WTC11 (cell line): Measurements from ENCODE around the gene CCDC88A. TPM values are rescaled to one million over a fixed set of nuclear protein-coding genes. Genes with fewer than 3 reads are reported as not detected.

ENCODE experiments used
- ATAC-seq: fragments of 200-7000 bp; cut with Tn5 transposase; 2 replicates; pipeline ENCODE4 v1.10.0; 2021; ENCODE audit warnings: mild to moderate bottlenecking, moderate library complexity
- CTCF ChIA-PET: fragments of 300-600 bp; sonication (Branson Sonifier 250); formaldehyde crosslinking; loops from one replicate; lab custom pipeline; 2021; ENCODE audit warnings: antibody characterized with exemption; lab: Charles Lee
- POLR2A ChIA-PET: fragments of 350-600 bp; sonication (Branson Sonifier 250); formaldehyde crosslinking; loops from one replicate; lab custom pipeline; 2021; ENCODE audit warnings: antibody characterized with exemption; lab: Charles Lee
- DNase-seq: peaks from one replicate; pipeline ENCODE4 v3.0.0; 2021; ENCODE audit warnings: low spot score
- H3K27ac Mint-ChIP-seq: 2 replicates; pipeline ENCODE4 v1.8.0; 2021; ENCODE audit warnings: mixed read lengths
- H3K27me3 Mint-ChIP-seq: 2 replicates; pipeline ENCODE4 v1.8.0; 2021; ENCODE audit warnings: low read depth, mild to moderate bottlenecking, moderate library complexity, mixed read lengths
- H3K36me3 Mint-ChIP-seq: 2 replicates; pipeline ENCODE4 v1.8.0; 2021; ENCODE audit warnings: mixed read lengths
- H3K4me1 Mint-ChIP-seq: 2 replicates; pipeline ENCODE4 v1.8.0; 2022; ENCODE audit warnings: mixed read lengths
- H3K4me3 Mint-ChIP-seq: 2 replicates; pipeline ENCODE4 v1.8.0; 2021; ENCODE audit warnings: mild to moderate bottlenecking, moderate library complexity, mixed read lengths
- H3K9me3 Mint-ChIP-seq: 2 replicates; pipeline ENCODE4 v1.8.0; 2021; ENCODE audit warnings: mixed read lengths
- CBFB ChIP-seq: sonication (generic); formaldehyde crosslinking; IDR thresholded peaks from 2 replicates; pipeline ENCODE4 v1.8.1; 2022; ENCODE audit warnings: mild to moderate bottlenecking, low read depth, missing genetic modification reagents
- CREM ChIP-seq: sonication (generic); formaldehyde crosslinking; IDR thresholded peaks from 2 replicates; pipeline ENCODE4 v1.8.1; 2022; ENCODE audit warnings: mild to moderate bottlenecking, missing genetic modification reagents, moderate library complexity
- EMX1 ChIP-seq: fragments of 250-450 bp; sonication (Bioruptor Pico); IDR thresholded peaks from 2 replicates; pipeline ENCODE4 v1.8.0; 2021; ENCODE audit warnings: mild to moderate bottlenecking
- GABPB1 ChIP-seq: sonication (generic); formaldehyde crosslinking; IDR thresholded peaks from 2 replicates; pipeline ENCODE4 v1.8.1; 2023; ENCODE audit warnings: mild to moderate bottlenecking, missing genetic modification reagents
- GRHL2 ChIP-seq: fragments of 250-450 bp; sonication (Bioruptor Pico); IDR thresholded peaks from 2 replicates; pipeline ENCODE4 v1.8.0; 2022; ENCODE audit warnings: mild to moderate bottlenecking, moderate library complexity; ENCODE audit not compliant: insufficient replicate concordance, severe bottlenecking
- GTF2I ChIP-seq: fragments of 250-450 bp; sonication (Bioruptor Pico); conservative IDR thresholded peaks from 2 replicates; pipeline ENCODE4 v1.4.0; 2021; ENCODE audit warnings: mild to moderate bottlenecking
- HMGXB4 ChIP-seq: sonication (generic); formaldehyde crosslinking; IDR thresholded peaks from 2 replicates; pipeline ENCODE4 v1.8.1; 2023; ENCODE audit warnings: mild to moderate bottlenecking, moderate library complexity, missing genetic modification reagents
- KAT7 ChIP-seq: sonication (generic); formaldehyde crosslinking; IDR thresholded peaks from 2 replicates; pipeline ENCODE4 v1.8.1; 2023; ENCODE audit warnings: missing genetic modification reagents, mild to moderate bottlenecking, borderline replicate concordance
- MAX ChIP-seq: sonication (generic); formaldehyde crosslinking; IDR thresholded peaks from 2 replicates; pipeline ENCODE4 v1.8.0; 2022; ENCODE audit warnings: mild to moderate bottlenecking, missing genetic modification reagents
- NFYB ChIP-seq: sonication (generic); formaldehyde crosslinking; conservative IDR thresholded peaks from 2 replicates; pipeline ENCODE4 v1.8.0; 2022; ENCODE audit warnings: low read depth, missing genetic modification reagents
- SOX15 ChIP-seq: fragments of 250-450 bp; sonication (Bioruptor Pico); IDR thresholded peaks from 2 replicates; pipeline ENCODE4 v1.9.0; 2021; ENCODE audit warnings: mild to moderate bottlenecking
- ZMAT4 ChIP-seq: fragments of 250-450 bp; sonication (Bioruptor Pico); IDR thresholded peaks from 2 replicates; pipeline ENCODE4 v1.9.0; 2021; ENCODE audit warnings: mild to moderate bottlenecking
- ZNF121 ChIP-seq: sonication (generic); formaldehyde crosslinking; IDR thresholded peaks from 2 replicates; pipeline ENCODE4 v1.8.0; 2023; ENCODE audit warnings: missing genetic modification reagents
- ZNF219 ChIP-seq: sonication (generic); formaldehyde crosslinking; IDR thresholded peaks from 2 replicates; pipeline ENCODE4 v1.8.0; 2023; ENCODE audit warnings: missing genetic modification reagents, mild to moderate bottlenecking, borderline replicate concordance
- ZNF232 ChIP-seq: sonication (generic); formaldehyde crosslinking; IDR thresholded peaks from 2 replicates; pipeline ENCODE4 v1.8.0; 2022; ENCODE audit warnings: mild to moderate bottlenecking, missing genetic modification reagents
- ZNF317 ChIP-seq: sonication (generic); formaldehyde crosslinking; IDR thresholded peaks from 2 replicates; pipeline ENCODE4 v1.8.1; 2023; ENCODE audit warnings: low read depth, mild to moderate bottlenecking, moderate library complexity, missing genetic modification reagents, borderline replicate concordance
- ZNF671 ChIP-seq: fragments of 250-450 bp; sonication (Bioruptor Pico); IDR thresholded peaks from 2 replicates; pipeline ENCODE4 v1.8.0; 2021; ENCODE audit warnings: mild to moderate bottlenecking
- total RNA-seq: library from RNA; stranded (reverse); gene quantifications from 3 replicates; pipeline ENCODE4 v1.2.3, GENCODE V29; 2021
- TF ChIP-seq, protein P1 (sequence below): sonication (generic); formaldehyde crosslinking; IDR thresholded peaks from 2 replicates; pipeline ENCODE4 v1.8.0; 2022; ENCODE audit warnings: mild to moderate bottlenecking, missing genetic modification reagents
- TF ChIP-seq, protein P2 (sequence below): sonication (generic); formaldehyde crosslinking; IDR thresholded peaks from 2 replicates; pipeline ENCODE4 v1.8.1; 2023; ENCODE audit warnings: mild to moderate bottlenecking, missing genetic modification reagents

The CCDC88A gene
- total RNA-seq, 1 experiment from 2014 or later, result 97.5 TPM

DNA sequence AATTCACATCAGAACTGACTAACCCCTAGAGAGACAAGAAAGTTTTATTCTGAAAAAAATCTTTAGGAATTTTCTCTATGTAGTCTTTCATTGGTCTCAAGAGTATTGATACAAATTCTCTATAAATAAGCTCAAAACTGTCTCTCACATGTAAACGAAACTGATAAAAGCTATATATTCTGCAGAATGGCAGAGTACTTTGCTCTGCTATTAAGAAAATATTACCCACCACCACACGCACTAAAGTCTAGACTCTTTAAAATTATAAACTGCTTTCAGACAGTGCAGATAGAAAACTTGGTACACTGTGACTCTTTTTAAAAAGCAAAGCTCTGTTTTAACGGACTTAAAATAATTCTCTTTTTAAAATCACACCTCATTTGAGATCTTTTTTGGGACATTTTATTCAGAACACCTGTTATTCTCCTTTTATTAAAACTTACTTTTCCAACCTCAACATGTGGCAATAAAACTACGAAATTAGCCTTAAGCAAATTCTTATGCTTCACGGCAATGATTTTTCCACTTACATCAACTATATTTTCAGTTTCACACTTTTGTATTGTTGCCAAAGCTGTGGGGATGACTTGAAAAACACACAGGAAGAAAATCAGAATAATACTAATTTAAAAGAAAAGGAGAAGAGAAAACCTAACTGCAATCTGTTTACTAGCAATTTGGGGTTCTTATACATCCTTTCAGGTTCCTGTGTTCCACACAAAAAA lies 58.0 kb downstream of the CCDC88A start:
- Mint-ChIP-seq H3K27ac (no peak overlapping the region), H3K4me1 (no peaks in the 10 kb centered on the region), H3K9me3 (no peaks in the 10 kb centered on the region), H3K36me3 (no peaks in the 10 kb centered on the region; the same call in none of the 2 replicates), H3K4me3 (no peak overlapping the region), H3K27me3 (no peaks in the 10 kb centered on the region)
- POLR2A ChIA-PET, result no interaction called here
- TF ChIP-seq ZNF232 (CRISPR knock-in tag) (no peak), ZMAT4 (no peak), KAT7 (CRISPR knock-in tag) (no peak), GABPB1 (CRISPR knock-in tag) (no peak), CBFB (CRISPR knock-in tag) (no peak), MAX (CRISPR knock-in tag) (no peak), GTF2I (no peak), GRHL2 (no peak), CREM (CRISPR knock-in tag) (no peak), SOX15 (CRISPR knock-in tag) (no peak)
- TF ChIP-seq, protein P1, sequence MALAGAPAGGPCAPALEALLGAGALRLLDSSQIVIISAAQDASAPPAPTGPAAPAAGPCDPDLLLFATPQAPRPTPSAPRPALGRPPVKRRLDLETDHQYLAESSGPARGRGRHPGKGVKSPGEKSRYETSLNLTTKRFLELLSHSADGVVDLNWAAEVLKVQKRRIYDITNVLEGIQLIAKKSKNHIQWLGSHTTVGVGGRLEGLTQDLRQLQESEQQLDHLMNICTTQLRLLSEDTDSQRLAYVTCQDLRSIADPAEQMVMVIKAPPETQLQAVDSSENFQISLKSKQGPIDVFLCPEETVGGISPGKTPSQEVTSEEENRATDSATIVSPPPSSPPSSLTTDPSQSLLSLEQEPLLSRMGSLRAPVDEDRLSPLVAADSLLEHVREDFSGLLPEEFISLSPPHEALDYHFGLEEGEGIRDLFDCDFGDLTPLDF (CRISPR knock-in tag), result no peak
- TF ChIP-seq, protein P2, sequence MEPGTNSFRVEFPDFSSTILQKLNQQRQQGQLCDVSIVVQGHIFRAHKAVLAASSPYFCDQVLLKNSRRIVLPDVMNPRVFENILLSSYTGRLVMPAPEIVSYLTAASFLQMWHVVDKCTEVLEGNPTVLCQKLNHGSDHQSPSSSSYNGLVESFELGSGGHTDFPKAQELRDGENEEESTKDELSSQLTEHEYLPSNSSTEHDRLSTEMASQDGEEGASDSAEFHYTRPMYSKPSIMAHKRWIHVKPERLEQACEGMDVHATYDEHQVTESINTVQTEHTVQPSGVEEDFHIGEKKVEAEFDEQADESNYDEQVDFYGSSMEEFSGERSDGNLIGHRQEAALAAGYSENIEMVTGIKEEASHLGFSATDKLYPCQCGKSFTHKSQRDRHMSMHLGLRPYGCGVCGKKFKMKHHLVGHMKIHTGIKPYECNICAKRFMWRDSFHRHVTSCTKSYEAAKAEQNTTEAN, result no peak
- no peak for ATAC-seq
- CTCF ChIA-PET, result no interaction called here
- DNase-seq, result no peak

- DNase-seq, result no peak
- POLR2A ChIA-PET, result no interaction called here
- no peak overlapping the region for H3K27ac Mint-ChIP-seq
- TF ChIP-seq ZNF671 (CRISPR knock-in tag) (no peak), HMGXB4 (CRISPR knock-in tag) (no peak), NFYB (CRISPR knock-in tag) (no peak), ZNF121 (CRISPR knock-in tag) (no peak), ZMAT4 (no peak), ZNF317 (CRISPR knock-in tag) (no peak), EMX1 (CRISPR knock-in tag) (no peak), ZNF219 (CRISPR knock-in tag) (no peak)
- TF ChIP-seq, all 79 proteins: peak for 0
- Mint-ChIP-seq H3K36me3 (peaks cover 15% of the 10 kb centered on the region), H3K4me1 (no peaks in the 10 kb centered on the region), H3K4me3 (no peak overlapping the region), H3K9me3 (0 out of 2 replicates have a peak, but pooled peaks cover 2% of the 10 kb centered on the region), H3K27me3 (no peaks in the 10 kb centered on the region)
- CTCF ChIA-PET, result no interaction called here
- ATAC-seq, result no peak
Observed at GRCh38 chr2:55358451-55358850, 61.2 kb downstream of the CCDC88A start.
